Measurements from ENCODE around the gene PPM1A.

DNA sequence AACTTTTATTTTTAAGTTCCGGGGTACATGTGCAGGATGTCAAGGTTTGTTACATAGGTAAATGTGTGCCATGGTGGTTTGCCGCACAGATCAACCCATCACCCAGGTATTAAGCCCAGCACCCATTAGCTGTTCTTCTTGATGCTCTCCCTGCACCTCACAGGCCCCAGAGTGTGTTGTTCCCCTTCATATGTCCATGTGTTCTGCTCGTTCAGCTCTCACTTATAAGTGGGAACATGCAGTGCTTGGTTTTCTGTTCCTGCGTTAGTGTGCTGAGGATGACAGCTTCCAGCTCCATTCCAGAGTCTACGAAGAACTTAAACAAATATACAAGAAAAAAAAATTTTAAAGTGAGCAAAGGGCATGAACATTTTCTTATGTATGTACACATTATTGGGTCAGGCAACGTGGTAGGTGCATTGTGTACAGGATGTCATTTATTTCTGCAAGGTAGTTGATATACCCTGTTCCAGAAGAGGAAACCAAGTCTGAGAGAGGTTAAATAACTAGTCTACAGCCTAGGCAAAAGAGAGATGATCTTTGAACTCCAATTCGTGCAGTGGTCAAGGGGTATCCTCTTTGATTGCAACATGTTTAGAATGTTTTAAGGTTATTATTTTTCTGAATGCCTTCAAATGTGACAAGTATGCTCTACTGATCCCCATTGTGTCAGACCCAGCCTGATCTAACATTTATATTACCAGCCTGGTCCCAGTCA is 8.7 kb upstream of the PPM1A start:
- TF ChIP-seq, protein P1, sequence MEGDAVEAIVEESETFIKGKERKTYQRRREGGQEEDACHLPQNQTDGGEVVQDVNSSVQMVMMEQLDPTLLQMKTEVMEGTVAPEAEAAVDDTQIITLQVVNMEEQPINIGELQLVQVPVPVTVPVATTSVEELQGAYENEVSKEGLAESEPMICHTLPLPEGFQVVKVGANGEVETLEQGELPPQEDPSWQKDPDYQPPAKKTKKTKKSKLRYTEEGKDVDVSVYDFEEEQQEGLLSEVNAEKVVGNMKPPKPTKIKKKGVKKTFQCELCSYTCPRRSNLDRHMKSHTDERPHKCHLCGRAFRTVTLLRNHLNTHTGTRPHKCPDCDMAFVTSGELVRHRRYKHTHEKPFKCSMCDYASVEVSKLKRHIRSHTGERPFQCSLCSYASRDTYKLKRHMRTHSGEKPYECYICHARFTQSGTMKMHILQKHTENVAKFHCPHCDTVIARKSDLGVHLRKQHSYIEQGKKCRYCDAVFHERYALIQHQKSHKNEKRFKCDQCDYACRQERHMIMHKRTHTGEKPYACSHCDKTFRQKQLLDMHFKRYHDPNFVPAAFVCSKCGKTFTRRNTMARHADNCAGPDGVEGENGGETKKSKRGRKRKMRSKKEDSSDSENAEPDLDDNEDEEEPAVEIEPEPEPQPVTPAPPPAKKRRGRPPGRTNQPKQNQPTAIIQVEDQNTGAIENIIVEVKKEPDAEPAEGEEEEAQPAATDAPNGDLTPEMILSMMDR (IDR thresholded peaks at IDR 0.05; ENCODE audit: insufficient read depth, low read length, poor library complexity, severe bottlenecking), result no peak
- no peak for TF ChIP-seq EZH2phosphoT487 (conservative IDR thresholded peaks at IDR 0.05; ENCODE audit: low read length)
